Skeletal muscle satellite cell (primary cell): ENCODE data around the gene RASGRF2. TPM values are rescaled to one million over a fixed set of nuclear protein-coding genes. Genes with fewer than 3 reads are reported as not detected.
"Not testable (repeated sequence)": the region's sequence is repeated elsewhere in the genome, so short reads cannot be mapped to it uniquely, and the experiment has no call there.

Experiments
- H3K27me3 ChIP-seq: 2 replicates; pipeline ENCODE4 v1.7.0; 2013; ENCODE audit warnings: low read length; ENCODE audit not compliant: control insufficient read depth, insufficient read depth
- H3K36me3 ChIP-seq: 2 replicates; pipeline ENCODE4 v1.7.0; 2013; ENCODE audit warnings: mild to moderate bottlenecking, control low read depth, low read length; ENCODE audit not compliant: insufficient read depth
- H3K4me1 ChIP-seq: 2 replicates; pipeline ENCODE4 v1.7.0; 2013; ENCODE audit warnings: low read length; ENCODE audit not compliant: control insufficient read depth, insufficient read depth
- H3K4me2 ChIP-seq: 2 replicates; pipeline ENCODE4 v1.7.0; 2013; ENCODE audit warnings: mild to moderate bottlenecking, low read length
- H3K4me3 ChIP-seq: 2 replicates; pipeline ENCODE4 v1.7.0; 2013; ENCODE audit warnings: low read length
- H3K9ac ChIP-seq: 2 replicates; pipeline ENCODE4 v1.7.0; 2013; ENCODE audit warnings: mild to moderate bottlenecking, low read depth, low read length, moderate library complexity
- H3K9me3 ChIP-seq: replicated peaks from 2 replicates; pipeline ENCODE4 v1.7.0; 2013; ENCODE audit warnings: mild to moderate bottlenecking, control low read depth, low read length
- small RNA-seq: library from RNA; depleted of rRNA; stranded (forward); fragments of <200 nt; gene quantifications from one replicate; pipeline ENCODE3, GENCODE V24; 2012

RASGRF2 gene

DNA sequence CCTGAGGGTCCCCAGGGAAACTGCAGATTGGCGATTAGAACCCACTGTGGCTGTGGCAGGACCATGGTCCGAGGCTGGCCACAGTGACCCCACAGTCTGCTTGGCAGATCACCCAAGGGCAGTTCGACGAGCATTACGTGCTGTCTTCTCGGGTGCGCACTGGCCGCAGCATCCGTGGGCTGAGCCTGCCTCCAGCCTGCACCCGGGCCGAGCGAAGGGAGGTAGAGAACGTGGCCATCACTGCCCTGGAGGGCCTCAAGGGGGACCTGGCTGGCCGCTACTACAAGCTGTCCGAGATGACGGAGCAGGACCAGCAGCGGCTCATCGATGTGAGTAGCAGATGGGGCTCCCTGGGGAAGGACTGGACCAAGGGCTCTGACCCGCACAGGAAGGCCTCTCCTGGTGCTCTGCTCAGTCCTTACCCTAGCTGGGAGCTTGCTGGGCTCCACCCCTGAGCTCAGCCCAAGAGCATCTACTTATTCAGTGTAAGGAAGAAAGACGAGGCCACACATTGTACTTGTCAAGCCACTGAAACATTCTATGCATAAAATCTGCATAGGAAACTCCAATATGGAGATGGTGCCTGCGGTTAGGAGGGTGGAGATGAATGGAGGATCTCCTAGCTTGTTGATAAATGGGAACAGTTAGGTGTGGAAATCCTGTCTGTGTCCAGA lies 294.9 kb downstream of the RASGRF2 start:
- no peaks in the 10 kb centered on the region for H3K36me3 ChIP-seq
- no peak overlapping the region for H3K4me2 ChIP-seq
- H3K9ac ChIP-seq, result no peak overlapping the region
- H3K4me1 ChIP-seq, result no peaks in the 10 kb centered on the region
- no peaks in the 10 kb centered on the region for H3K27me3 ChIP-seq
- H3K4me3 ChIP-seq, result no peak overlapping the region
- H3K9me3 ChIP-seq, result no peaks in the 10 kb centered on the region

DNA sequence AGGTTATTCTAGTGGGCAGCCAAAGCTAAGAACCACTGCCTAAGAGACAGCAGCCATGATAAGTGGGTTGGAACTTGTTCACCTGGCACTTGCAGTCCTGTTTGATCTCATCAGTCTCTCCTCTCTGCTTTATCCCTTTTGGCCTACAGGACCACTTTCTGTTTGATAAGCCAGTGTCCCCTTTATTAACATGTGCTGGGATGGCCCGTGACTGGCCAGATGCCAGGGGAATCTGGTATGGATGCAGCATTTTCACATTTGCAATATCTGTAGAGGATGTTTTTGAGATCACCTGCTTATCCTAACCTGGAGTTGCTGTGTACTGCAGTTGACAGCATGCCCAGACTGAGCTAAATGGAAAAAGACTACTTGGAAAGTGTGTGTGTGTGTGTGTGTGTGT lies 296.6 kb downstream of the RASGRF2 start:
- H3K4me2 ChIP-seq, result no peak overlapping the region
- no peaks in the 10 kb centered on the region for H3K9me3 ChIP-seq
- no peak overlapping the region for H3K9ac ChIP-seq
- no peak overlapping the region for H3K4me3 ChIP-seq
- H3K27me3 ChIP-seq, result no peaks in the 10 kb centered on the region
- no peaks in the 10 kb centered on the region for H3K4me1 ChIP-seq
- H3K36me3 ChIP-seq, result no peaks in the 10 kb centered on the region

DNA sequence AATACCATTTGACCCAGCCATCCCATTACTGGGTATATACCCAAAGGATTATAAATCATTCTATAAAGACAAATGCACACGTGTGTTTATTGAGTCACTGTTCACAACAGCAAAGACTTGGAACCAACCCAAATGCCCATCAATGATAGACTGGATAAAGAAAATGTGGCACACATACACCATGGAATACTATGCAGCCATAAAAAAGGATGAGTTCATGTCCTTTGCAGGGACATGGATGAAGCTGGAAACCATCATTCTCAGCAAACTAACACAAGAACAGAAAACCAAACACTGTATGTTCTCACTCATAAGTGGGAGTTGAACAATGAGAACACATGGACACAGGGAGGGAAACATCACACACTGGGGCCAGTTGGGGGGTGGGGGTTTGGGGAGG lies 302.6 kb downstream of the RASGRF2 start:
- not testable (repeated sequence) for H3K4me3 ChIP-seq, H3K4me1 ChIP-seq, H3K9ac ChIP-seq, H3K36me3 ChIP-seq, H3K4me2 ChIP-seq, H3K9me3 ChIP-seq, H3K27me3 ChIP-seq

- no peaks in the 10 kb centered on the region for H3K36me3 ChIP-seq
- no peak overlapping the region for H3K9ac ChIP-seq
- no peak overlapping the region for H3K4me3 ChIP-seq
- no peak overlapping the region for H3K4me2 ChIP-seq
- no peaks in the 10 kb centered on the region for H3K9me3 ChIP-seq
- H3K4me1 ChIP-seq, result peaks cover 21% of the 10 kb centered on the region
- no peaks in the 10 kb centered on the region for H3K27me3 ChIP-seq
Measured at GRCh38 chr5:81265101-81265500, 304.9 kb downstream of the RASGRF2 start.

GRCh38 chr5:81268521-81269196 lies 308.5 kb downstream of the RASGRF2 start:
- Histone ChIP-seq H3K9ac (no peak overlapping the region), H3K4me1 (peaks cover 22% of the 10 kb centered on the region), H3K4me2 (peak overlapping the region; percentile 46), H3K9me3 (no peaks in the 10 kb centered on the region), H3K36me3 (no peaks in the 10 kb centered on the region), H3K4me3 (no peak overlapping the region), H3K27me3 (no peaks in the 10 kb centered on the region)

DNA sequence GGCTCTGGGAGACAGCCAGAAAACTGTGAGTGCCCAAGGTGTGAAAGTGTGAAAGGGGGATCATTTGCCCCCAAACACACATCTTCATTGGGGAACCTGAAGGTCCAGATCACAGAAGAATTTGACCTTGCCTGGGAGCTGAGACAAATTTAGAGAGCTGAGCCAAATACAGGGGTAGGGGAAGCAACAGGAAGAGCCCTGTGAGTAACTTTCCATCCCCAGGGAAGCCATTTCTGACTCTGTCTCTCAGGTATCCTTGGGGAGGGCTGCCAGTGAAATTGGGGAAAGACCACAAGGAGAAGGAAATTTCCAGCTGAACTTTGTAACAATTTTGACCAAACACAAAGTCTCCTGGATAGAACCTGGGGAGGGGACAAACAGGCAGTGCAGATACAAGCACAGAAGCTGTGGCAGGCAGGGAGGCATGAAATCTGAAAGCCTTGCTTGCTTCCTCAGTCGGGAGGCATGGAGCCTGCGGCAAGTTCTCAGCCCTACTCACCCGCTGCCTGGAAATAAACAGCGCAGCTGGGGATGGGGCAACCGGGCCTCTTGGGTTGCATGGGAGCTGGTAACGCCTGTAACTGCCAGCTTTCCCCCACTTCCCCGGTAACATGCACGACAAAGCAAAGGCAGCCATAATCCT lies 309.7 kb downstream of the RASGRF2 start:
- Histone ChIP-seq H3K27me3 (no peaks in the 10 kb centered on the region), H3K36me3 (no peaks in the 10 kb centered on the region), H3K4me1 (peaks cover 22% of the 10 kb centered on the region), H3K9ac (no peak overlapping the region), H3K9me3 (no peaks in the 10 kb centered on the region), H3K4me3 (no peak overlapping the region), H3K4me2 (no peak overlapping the region)

GRCh38 chr5:81270394-81271027 lies 310.3 kb downstream of the RASGRF2 start:
- H3K27me3 ChIP-seq, H3K9ac ChIP-seq, H3K4me3 ChIP-seq, H3K36me3 ChIP-seq, H3K4me2 ChIP-seq, H3K9me3 ChIP-seq: not testable (repeated sequence)
- H3K4me1 ChIP-seq, result peaks cover 16% of the 10 kb centered on the region

Small RNAs within 50 kb of the gene (small RNA-seq; reads per million reads assigned to genes)
- gene AC026436.1, result not detected
